HG02798 (cell line): ENCODE results near the gene ITLN2.
"Not testable (repeated sequence)": the region's sequence is repeated elsewhere in the genome, so short reads cannot be mapped to it uniquely, and the experiment has no call there.

ENCODE experiments used
- ATAC-seq: cut with Tn5 transposase; IDR thresholded peaks from one replicate; pipeline ENCODE4 v1.9.1; 2021; ENCODE audit warnings: mild to moderate bottlenecking; ENCODE audit not compliant: unreplicated experiment, poor library complexity

The ITLN2 gene

GRCh38 chr1:160954158-160955104, at the start of gene ITLN2:
Gene ITLN2 (minus strand): TSS chr1:160954809. CDS start chr1:160954741, 68 bp downstream.
- peak; percentile 63 for ATAC-seq

GRCh38 chr1:161001525-161001924, 46.9 kb upstream of the ITLN2 start:
- ATAC-seq, result no peak

- no peak for ATAC-seq
Measured at GRCh38 chr1:161000736-161001480, 46.3 kb upstream of the ITLN2 start.

- ATAC-seq, result no peak
Measured at GRCh38 chr1:160999376-160999775, 44.8 kb upstream of the ITLN2 start.

GRCh38 chr1:160997323-160998038, 42.9 kb upstream of the ITLN2 start:
- peak; percentile 38 for ATAC-seq

GRCh38 chr1:160996178-160996577, 41.6 kb upstream of the ITLN2 start:
- no peak for ATAC-seq

GRCh38 chr1:160993544-160994193, 39.1 kb upstream of the ITLN2 start:
- no peak for ATAC-seq

- ATAC-seq, result not testable (repeated sequence)
Measured at GRCh38 chr1:160992036-160992435, 37.4 kb upstream of the ITLN2 start.

GRCh38 chr1:160987359-160988050, 32.9 kb upstream of the ITLN2 start:
- ATAC-seq, result no peak

GRCh38 chr1:160985723-160986122, 31.1 kb upstream of the ITLN2 start:
- no peak for ATAC-seq

- ATAC-seq, result no peak
Measured at GRCh38 chr1:160981584-160982411, 27.2 kb upstream of the ITLN2 start.

GRCh38 chr1:160979286-160979685, 24.7 kb upstream of the ITLN2 start:
- no peak for ATAC-seq

- no peak for ATAC-seq
Measured at GRCh38 chr1:160978510-160978927, 23.9 kb upstream of the ITLN2 start.

- no peak for ATAC-seq
Measured at GRCh38 chr1:160975026-160975425, 20.4 kb upstream of the ITLN2 start.

- ATAC-seq, result no peak
Measured at GRCh38 chr1:160973491-160973890, 18.9 kb upstream of the ITLN2 start.

GRCh38 chr1:160972939-160973338, 18.3 kb upstream of the ITLN2 start:
- ATAC-seq, result no peak

- peak; percentile 46 for ATAC-seq
Measured at GRCh38 chr1:160971618-160972056, 17.0 kb upstream of the ITLN2 start.

GRCh38 chr1:160963521-160963920, 8.9 kb upstream of the ITLN2 start:
- no peak for ATAC-seq

- ATAC-seq, result no peak
Measured at GRCh38 chr1:160961419-160961818, 6.8 kb upstream of the ITLN2 start.
